ENCODE results near the gene ZNF366.

Gene ZNF366

GRCh38 chr5:72516916-72517315, 9.7 kb upstream of the ZNF366 start:
- H3K27me3 ChIP-seq (ENCODE audit: control insufficient read depth, insufficient read depth, low read length): no peaks in the 10 kb centered on the region
- no peak overlapping the region for H3K9ac ChIP-seq (ENCODE audit: low read length)
- H3K4me1 ChIP-seq (ENCODE audit: control insufficient read depth, insufficient read depth, low read length): peaks cover 11% of the 10 kb centered on the region
- no peaks in the 10 kb centered on the region for H3K9me3 ChIP-seq (ENCODE audit: control insufficient read depth, low read length)
- no peaks in the 10 kb centered on the region for H3K36me3 ChIP-seq (ENCODE audit: control insufficient read depth, insufficient read depth, low read length)
- H3K4me3 ChIP-seq (ENCODE audit: low read length): no peak overlapping the region

DNA sequence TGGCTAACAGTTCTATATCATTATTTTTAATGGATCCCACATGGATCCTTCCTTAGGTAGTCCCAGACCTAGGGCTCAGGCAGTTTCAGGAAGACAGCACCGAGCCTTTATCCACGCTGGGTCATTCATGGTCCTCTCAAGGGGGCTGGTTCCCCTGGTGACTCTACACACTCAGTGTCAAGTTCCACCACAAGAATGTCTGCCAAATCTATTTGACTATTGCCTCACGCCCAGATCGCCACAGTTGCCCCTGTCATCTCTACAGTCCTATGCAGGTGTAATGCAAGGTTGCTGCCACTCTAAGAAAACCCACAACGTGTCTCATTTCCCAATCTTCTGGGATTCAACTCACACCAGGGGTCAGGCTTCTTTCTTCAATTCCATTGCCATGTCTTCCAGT, 8.0 kb upstream of the ZNF366 start:
- no peaks in the 10 kb centered on the region for H3K9me3 ChIP-seq (ENCODE audit: control insufficient read depth, low read length)
- no peak overlapping the region for H3K9ac ChIP-seq (ENCODE audit: low read length)
- H3K36me3 ChIP-seq (ENCODE audit: control insufficient read depth, insufficient read depth, low read length): no peaks in the 10 kb centered on the region
- H3K4me1 ChIP-seq (ENCODE audit: control insufficient read depth, insufficient read depth, low read length): peaks cover 11% of the 10 kb centered on the region
- H3K27me3 ChIP-seq (ENCODE audit: control insufficient read depth, insufficient read depth, low read length): no peaks in the 10 kb centered on the region
- no peak overlapping the region for H3K4me3 ChIP-seq (ENCODE audit: low read length)

- Histone ChIP-seq H3K4me1 (ENCODE audit: control insufficient read depth, insufficient read depth, low read length) (no peaks in the 10 kb centered on the region), H3K9ac (ENCODE audit: low read length) (no peak overlapping the region), H3K27me3 (ENCODE audit: control insufficient read depth, insufficient read depth, low read length) (no peaks in the 10 kb centered on the region), H3K4me3 (ENCODE audit: low read length) (no peak overlapping the region), H3K9me3 (ENCODE audit: control insufficient read depth, low read length) (no peaks in the 10 kb centered on the region), H3K36me3 (ENCODE audit: control insufficient read depth, insufficient read depth, low read length) (no peaks in the 10 kb centered on the region)
These were observed 5.3 kb upstream of the ZNF366 start for GRCh38 chr5:72512593-72512860.

GRCh38 chr5:72511774-72512592, 4.8 kb upstream of the ZNF366 start:
- Histone ChIP-seq H3K9me3 (ENCODE audit: control insufficient read depth, low read length) (no peaks in the 10 kb centered on the region), H3K27me3 (ENCODE audit: control insufficient read depth, insufficient read depth, low read length) (no peaks in the 10 kb centered on the region), H3K4me3 (ENCODE audit: low read length) (no peak overlapping the region), H3K4me1 (ENCODE audit: control insufficient read depth, insufficient read depth, low read length) (no peaks in the 10 kb centered on the region), H3K36me3 (ENCODE audit: control insufficient read depth, insufficient read depth, low read length) (no peaks in the 10 kb centered on the region), H3K9ac (ENCODE audit: low read length) (no peak overlapping the region)

- H3K4me3 ChIP-seq (ENCODE audit: low read length): no peak overlapping the region
- H3K9me3 ChIP-seq (ENCODE audit: control insufficient read depth, low read length): no peaks in the 10 kb centered on the region
- H3K4me1 ChIP-seq (ENCODE audit: control insufficient read depth, insufficient read depth, low read length): no peaks in the 10 kb centered on the region
- H3K36me3 ChIP-seq (ENCODE audit: control insufficient read depth, insufficient read depth, low read length): no peaks in the 10 kb centered on the region
- no peaks in the 10 kb centered on the region for H3K27me3 ChIP-seq (ENCODE audit: control insufficient read depth, insufficient read depth, low read length)
- H3K9ac ChIP-seq (ENCODE audit: low read length): no peak overlapping the region
These were observed 4.2 kb upstream of the ZNF366 start for GRCh38 chr5:72511366-72511765.

DNA sequence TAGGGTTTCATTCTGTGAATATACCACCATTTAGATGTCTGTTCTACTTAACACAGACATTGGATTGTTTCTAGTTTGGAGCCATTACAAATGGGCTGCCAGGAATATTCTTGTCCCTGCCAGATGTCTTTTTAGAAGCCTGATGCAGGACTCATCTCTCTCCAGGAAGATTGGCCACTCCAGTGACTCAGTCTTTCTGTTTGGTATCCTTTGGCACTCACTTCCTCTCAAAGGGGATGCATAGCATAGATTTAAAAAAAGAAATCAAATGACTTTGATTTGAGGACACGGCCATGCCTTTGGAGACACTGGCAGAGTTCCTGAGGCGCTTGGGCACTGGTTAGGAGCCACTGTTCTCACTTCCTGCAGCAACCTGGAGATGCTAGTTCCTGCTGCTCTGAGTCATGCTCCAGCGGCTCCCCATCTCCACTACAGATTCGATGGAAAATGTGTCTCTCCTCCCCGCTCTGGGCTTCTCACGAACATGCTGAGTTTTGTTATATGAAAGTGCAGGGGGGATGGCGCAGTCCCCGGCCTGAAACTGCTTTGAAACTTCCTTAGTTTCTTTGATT, 3.5 kb upstream of the ZNF366 start:
- H3K9me3 ChIP-seq (ENCODE audit: control insufficient read depth, low read length): no peaks in the 10 kb centered on the region
- no peak overlapping the region for H3K4me3 ChIP-seq (ENCODE audit: low read length)

GRCh38 chr5:72509401-72509800, 2.2 kb upstream of the ZNF366 start:
- no peaks in the 10 kb centered on the region for H3K9me3 ChIP-seq (ENCODE audit: control insufficient read depth, low read length)
- no peaks in the 10 kb centered on the region for H3K4me1 ChIP-seq (ENCODE audit: control insufficient read depth, insufficient read depth, low read length)
- no peaks in the 10 kb centered on the region for H3K27me3 ChIP-seq (ENCODE audit: control insufficient read depth, insufficient read depth, low read length)
- H3K36me3 ChIP-seq (ENCODE audit: control insufficient read depth, insufficient read depth, low read length): no peaks in the 10 kb centered on the region
- H3K9ac ChIP-seq (ENCODE audit: low read length): no peak overlapping the region
- no peak overlapping the region for H3K4me3 ChIP-seq (ENCODE audit: low read length)

More for the DNA sequence above, 3.5 kb upstream of the ZNF366 start:
- Histone ChIP-seq H3K27me3 (ENCODE audit: control insufficient read depth, insufficient read depth, low read length) (no peaks in the 10 kb centered on the region), H3K9ac (ENCODE audit: low read length) (no peak overlapping the region), H3K4me1 (ENCODE audit: control insufficient read depth, insufficient read depth, low read length) (no peaks in the 10 kb centered on the region), H3K36me3 (ENCODE audit: control insufficient read depth, insufficient read depth, low read length) (no peaks in the 10 kb centered on the region)

GRCh38 chr5:72508241-72509170, 1.3 kb upstream of the ZNF366 start:
- Histone ChIP-seq H3K36me3 (ENCODE audit: control insufficient read depth, insufficient read depth, low read length) (no peaks in the 10 kb centered on the region), H3K9me3 (ENCODE audit: control insufficient read depth, low read length) (no peaks in the 10 kb centered on the region), H3K4me1 (ENCODE audit: control insufficient read depth, insufficient read depth, low read length) (no peaks in the 10 kb centered on the region), H3K9ac (ENCODE audit: low read length) (no peak overlapping the region), H3K27me3 (ENCODE audit: control insufficient read depth, insufficient read depth, low read length) (no peaks in the 10 kb centered on the region), H3K4me3 (ENCODE audit: low read length) (no peak overlapping the region)

DNA sequence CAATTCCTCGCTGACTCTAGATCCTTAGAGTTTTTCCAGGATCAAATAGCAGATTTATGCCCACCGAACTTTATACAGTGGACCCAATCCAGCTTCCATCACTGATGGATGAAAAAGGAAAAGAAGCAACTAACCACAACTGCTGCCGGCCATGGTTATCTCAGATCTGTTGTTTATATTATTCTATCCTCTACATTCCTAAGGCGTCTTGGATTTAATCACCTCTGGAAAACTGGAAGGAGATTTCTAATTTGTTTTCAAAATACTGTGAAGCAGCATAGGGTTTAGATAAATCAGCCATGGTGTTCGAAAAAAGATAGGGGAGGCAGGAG, 663 bp upstream of the ZNF366 start:
- H3K36me3 ChIP-seq (ENCODE audit: control insufficient read depth, insufficient read depth, low read length): no peaks in the 10 kb centered on the region
- H3K27me3 ChIP-seq (ENCODE audit: control insufficient read depth, insufficient read depth, low read length): no peaks in the 10 kb centered on the region
- H3K4me1 ChIP-seq (ENCODE audit: control insufficient read depth, insufficient read depth, low read length): no peaks in the 10 kb centered on the region
- no peak overlapping the region for H3K9ac ChIP-seq (ENCODE audit: low read length)
- H3K4me3 ChIP-seq (ENCODE audit: low read length): no peak overlapping the region
- H3K9me3 ChIP-seq (ENCODE audit: control insufficient read depth, low read length): no peaks in the 10 kb centered on the region

GRCh38 chr5:72506158-72506549, 1.1 kb downstream of the ZNF366 start:
- Histone ChIP-seq H3K9ac (ENCODE audit: low read length) (no peak overlapping the region), H3K4me3 (ENCODE audit: low read length) (no peak overlapping the region), H3K36me3 (ENCODE audit: control insufficient read depth, insufficient read depth, low read length) (no peaks in the 10 kb centered on the region), H3K9me3 (ENCODE audit: control insufficient read depth, low read length) (no peaks in the 10 kb centered on the region), H3K27me3 (ENCODE audit: control insufficient read depth, insufficient read depth, low read length) (no peaks in the 10 kb centered on the region), H3K4me1 (ENCODE audit: control insufficient read depth, insufficient read depth, low read length) (no peaks in the 10 kb centered on the region)

DNA sequence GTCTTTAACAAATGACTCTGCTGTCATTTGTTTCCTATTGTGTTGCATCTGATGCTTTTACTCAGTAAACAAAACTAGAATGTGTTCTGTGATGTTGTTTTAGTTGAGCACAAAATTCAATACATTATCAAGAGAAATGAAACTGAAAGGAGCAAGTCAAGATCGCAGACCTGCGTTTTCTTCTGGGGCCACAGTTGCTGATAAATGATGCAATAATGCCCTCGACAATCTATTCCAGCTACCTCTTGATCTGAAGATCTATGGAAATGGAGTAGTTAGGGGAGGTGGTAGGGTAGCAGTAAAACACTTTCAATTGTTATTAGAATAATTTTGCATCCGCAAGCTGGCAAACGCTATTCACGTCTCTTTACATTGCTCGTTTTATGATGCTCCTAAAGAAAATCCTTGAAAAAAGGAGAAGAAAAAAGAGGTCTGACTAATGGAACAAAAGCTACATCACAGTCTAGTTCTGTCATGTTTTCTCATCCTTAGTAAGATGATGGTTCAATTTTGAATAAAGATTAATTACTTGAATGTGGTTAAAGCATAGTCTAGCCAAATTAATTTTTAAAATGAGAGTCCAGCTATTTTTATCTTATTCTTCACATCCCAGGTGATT, 1.6 kb downstream of the ZNF366 start:
- Histone ChIP-seq H3K9ac (ENCODE audit: low read length) (no peak overlapping the region), H3K4me3 (ENCODE audit: low read length) (no peak overlapping the region), H3K4me1 (ENCODE audit: control insufficient read depth, insufficient read depth, low read length) (no peaks in the 10 kb centered on the region), H3K27me3 (ENCODE audit: control insufficient read depth, insufficient read depth, low read length) (no peaks in the 10 kb centered on the region), H3K9me3 (ENCODE audit: control insufficient read depth, low read length) (no peaks in the 10 kb centered on the region), H3K36me3 (ENCODE audit: control insufficient read depth, insufficient read depth, low read length) (no peaks in the 10 kb centered on the region)

DNA sequence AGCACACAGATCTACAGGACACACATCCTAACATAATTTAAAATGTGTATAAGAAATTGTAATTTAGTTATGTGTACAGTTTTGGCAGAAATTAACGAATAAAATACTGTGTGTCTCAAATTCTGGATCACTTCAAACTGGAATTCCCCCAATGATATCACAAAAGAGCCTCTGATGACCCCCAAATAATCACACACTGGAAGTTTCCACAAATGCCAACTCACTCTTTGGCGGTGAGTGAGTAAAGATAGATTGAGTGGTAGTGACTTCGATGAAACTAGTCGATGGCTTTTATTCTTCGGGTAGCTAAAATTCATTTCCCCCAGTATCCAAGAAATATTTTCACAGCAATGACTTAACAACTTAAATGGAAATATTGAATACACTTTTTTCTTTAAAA, 2.2 kb downstream of the ZNF366 start:
- Histone ChIP-seq H3K9ac (ENCODE audit: low read length) (no peak overlapping the region), H3K4me1 (ENCODE audit: control insufficient read depth, insufficient read depth, low read length) (no peaks in the 10 kb centered on the region), H3K27me3 (ENCODE audit: control insufficient read depth, insufficient read depth, low read length) (no peaks in the 10 kb centered on the region), H3K36me3 (ENCODE audit: control insufficient read depth, insufficient read depth, low read length) (no peaks in the 10 kb centered on the region), H3K4me3 (ENCODE audit: low read length) (no peak overlapping the region), H3K9me3 (ENCODE audit: control insufficient read depth, low read length) (no peaks in the 10 kb centered on the region)

Data from mucosa of stomach (tissue), 1 donor.